ENCODE measurements around the gene PLA2G15.

GRCh38 chr16:68197250-68197649, 47.9 kb upstream of the PLA2G15 start:
- TF ChIP-seq CHD4 (IDR thresholded peaks at IDR 0.05; ENCODE audit: borderline replicate concordance) (no peak), ELK1 (IDR thresholded peaks at IDR 0.05; ENCODE audit: low read depth, low read length) (no peak), PBX3 (IDR thresholded peaks at IDR 0.05) (no peak), CTCF (IDR thresholded peaks at IDR 0.05) (no peak), RCOR1 (IDR thresholded peaks at IDR 0.05; ENCODE audit: low read depth, low read length) (no peak), CEBPB (IDR thresholded peaks at IDR 0.05) (no peak), MAX (IDR thresholded peaks at IDR 0.05) (no peak), POLR2A (IDR thresholded peaks at IDR 0.05; ENCODE audit: low read length) (no peak), EP300 (IDR thresholded peaks at IDR 0.05) (no peak)
